NCI-H2196 treated with DMSO at 0.1 percent for 48 hours (cell line): ENCODE data around the gene RETN.
A peak's percentile ranks its signal among the peaks of the same experiment; 100 is the strongest.

Source experiments
- DNase-seq: peaks from one replicate; lab custom pipeline; 2025; ENCODE audit not compliant: unreplicated experiment; lab: John Stamatoyannopoulos, UW

RETN gene

GRCh38 chr19:7668842-7669241, at the start of gene RETN:
TSS of gene RETN (plus strand) at chr19:7669049. CDS start at chr19:7669327, 278 bp downstream.
- DNase-seq, result no peak

GRCh38 chr19:7619671-7620441, 49.0 kb upstream of the RETN start:
- DNase-seq, result no peak

GRCh38 chr19:7620442-7621412, 48.1 kb upstream of the RETN start:
- DNase-seq, result no peak

GRCh38 chr19:7622933-7623685, 45.7 kb upstream of the RETN start:
- DNase-seq, result no peak

GRCh38 chr19:7623725-7624603, 44.9 kb upstream of the RETN start:
- DNase-seq, result no peak

- DNase-seq, result no peak
Measured at GRCh38 chr19:7624810-7625209, 44.0 kb upstream of the RETN start.

- DNase-seq, result no peak
Measured at GRCh38 chr19:7625763-7626372, 43.0 kb upstream of the RETN start.

GRCh38 chr19:7627166-7627565, 41.7 kb upstream of the RETN start:
- no peak for DNase-seq

GRCh38 chr19:7628589-7629311, 40.1 kb upstream of the RETN start:
- no peak for DNase-seq

GRCh38 chr19:7629347-7630054, 39.3 kb upstream of the RETN start, which contains the start of the genes PET100 and XAB2:
TSS of gene PET100 (plus strand) at chr19:7629793. CDS start at chr19:7629834, 41 bp downstream.
TSS of gene XAB2 (minus strand) at chr19:7629545. CDS start at chr19:7629527, 18 bp downstream.
- DNase-seq, result peak; percentile 96

- DNase-seq, result no peak
Measured at GRCh38 chr19:7631577-7631976, 37.3 kb upstream of the RETN start.

- no peak for DNase-seq
Measured at GRCh38 chr19:7632340-7633203, 36.3 kb upstream of the RETN start.

GRCh38 chr19:7633698-7634097, 35.2 kb upstream of the RETN start, which contains the start of gene PCP2:
TSS of gene PCP2 (minus strand) at chr19:7633719. CDS start at chr19:7633457, 262 bp downstream.
- DNase-seq, result no peak

- DNase-seq, result no peak
Measured at GRCh38 chr19:7635670-7636069, 33.2 kb upstream of the RETN start.

- DNase-seq, result no peak
Measured at GRCh38 chr19:7636317-7636690, 32.5 kb upstream of the RETN start.

- peak; percentile 77 for DNase-seq
Measured at GRCh38 chr19:7636691-7637373, 32.0 kb upstream of the RETN start, which contains the start of gene STXBP2. TSS of gene STXBP2 (plus strand) at chr19:7637110. CDS start at chr19:7637150, 40 bp downstream.
